Thyroid gland (tissue), 4 donors: ENCODE data around the gene RBMS1. TPM values are rescaled to one million over a fixed set of nuclear protein-coding genes. Genes with fewer than 3 reads are reported as not detected.

ENCODE experiments used
- DNase-seq, 2 donors: peaks; one replicate each; pipeline ENCODE4 v3.0.0-alpha.2; 2019
- H3K27ac ChIP-seq, 3 donors: fragments of 200-600 bp; sonication (generic); 1 replicate in 2 of 3; 2 replicates in 1 of 3; pipeline ENCODE4 v1.5.1; 2016 to 2019; ENCODE audit warnings: mild to moderate bottlenecking in 1 of 3, moderate library complexity in 1 of 3
- H3K27me3 ChIP-seq: fragments of 200-600 bp; sonication (generic); one replicate; pipeline ENCODE4 v1.5.1; 2019
- H3K36me3 ChIP-seq, 2 donors: fragments of 200-600 bp; sonication (generic); one replicate each; pipeline ENCODE4 v1.5.1; 2016 to 2019
- H3K4me1 ChIP-seq, 2 donors: fragments of 200-600 bp; sonication (generic); one replicate each; pipeline ENCODE4 v1.5.1; 2017 to 2019
- H3K4me3 ChIP-seq, 3 donors: fragments of 200-600 bp; sonication (generic); replicated peaks in 1 of 3; 1 replicate in 2 of 3; 2 replicates in 1 of 3; pipeline ENCODE4 v1.5.1; 2016; ENCODE audit warnings: mild to moderate bottlenecking in 1 of 3
- H3K9me3 ChIP-seq: fragments of 200-600 bp; sonication (generic); one replicate; pipeline ENCODE4 v1.5.1; 2017
- POLR2A ChIP-seq, 2 donors: fragments of 450-650 bp; IDR thresholded peaks; one replicate each; pipeline ENCODE4 v1.6.1; 2017; ENCODE audit warnings: antibody characterized with exemption in 2 of 2, mild to moderate bottlenecking in 2 of 2, moderate library complexity in 1 of 2
- WGBS, 2 donors: methylation state at CpG; one replicate each; pipeline ENCODE4 v1.1.5; 2017; 5-methylcytosine and 5-hydroxymethylcytosine counted together
- intact Hi-C: fragments of 100-400 bp; cut with DNase I; formaldehyde crosslinking; loops from one replicate; pipeline ENCODE4 v1.15.1; 2023
- total RNA-seq, 4 donors: library from RNA; depleted of rRNA; stranded (reverse); fragments of >200 nt; gene quantifications; one replicate each; pipeline ENCODE4 v1.2.3, GENCODE V29; 2016
- TF ChIP-seq, protein P1 (sequence below), 6 experiments: fragments of 200-600 bp in 3 of 6; fragments of 450-650 bp in 3 of 6; sonication (generic) in 3 of 6; IDR thresholded peaks; one replicate each; pipeline ENCODE4 v1.5.1; 2016 to 2019; ENCODE audit warnings: antibody characterized with exemption in 6 of 6, mild to moderate bottlenecking in 2 of 6, inconsistent platforms in 1 of 6, moderate library complexity in 1 of 6

Gene RBMS1
- total RNA-seq, 4 donors from 2014 or later: 50.9 to 80.1 (median 69.0) TPM

DNA sequence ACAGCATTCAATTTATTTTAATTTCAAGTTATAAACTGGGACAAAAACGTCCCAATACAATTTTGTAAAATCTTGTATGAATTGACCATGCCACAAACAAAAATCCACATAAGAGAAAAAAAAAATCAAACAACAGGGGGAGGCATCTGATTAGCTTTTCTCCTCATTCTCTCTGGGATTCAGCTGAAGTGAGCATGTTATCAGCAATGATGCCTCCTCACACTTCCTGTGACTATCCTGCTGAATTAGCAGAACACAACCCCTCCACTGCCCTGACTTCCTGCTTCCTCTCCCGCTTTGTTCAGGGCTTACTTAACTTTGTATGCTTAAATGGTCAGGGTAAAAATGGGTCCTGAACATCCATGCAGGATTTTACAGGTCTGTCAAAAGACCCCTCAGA, 161.3 kb downstream of the RBMS1 start:
- DNase-seq: no peak
- no peaks in the 10 kb centered on the region for H3K9me3 ChIP-seq
- H3K27me3 ChIP-seq: no peaks in the 10 kb centered on the region
- H3K27ac ChIP-seq: no peak overlapping the region
- 62 to 69% methylated on average over 2 of the region's 2 CpGs for WGBS, 2 donors
- no peak for TF ChIP-seq POLR2A (IDR thresholded peaks at IDR 0.05)
- TF ChIP-seq, protein P1, sequence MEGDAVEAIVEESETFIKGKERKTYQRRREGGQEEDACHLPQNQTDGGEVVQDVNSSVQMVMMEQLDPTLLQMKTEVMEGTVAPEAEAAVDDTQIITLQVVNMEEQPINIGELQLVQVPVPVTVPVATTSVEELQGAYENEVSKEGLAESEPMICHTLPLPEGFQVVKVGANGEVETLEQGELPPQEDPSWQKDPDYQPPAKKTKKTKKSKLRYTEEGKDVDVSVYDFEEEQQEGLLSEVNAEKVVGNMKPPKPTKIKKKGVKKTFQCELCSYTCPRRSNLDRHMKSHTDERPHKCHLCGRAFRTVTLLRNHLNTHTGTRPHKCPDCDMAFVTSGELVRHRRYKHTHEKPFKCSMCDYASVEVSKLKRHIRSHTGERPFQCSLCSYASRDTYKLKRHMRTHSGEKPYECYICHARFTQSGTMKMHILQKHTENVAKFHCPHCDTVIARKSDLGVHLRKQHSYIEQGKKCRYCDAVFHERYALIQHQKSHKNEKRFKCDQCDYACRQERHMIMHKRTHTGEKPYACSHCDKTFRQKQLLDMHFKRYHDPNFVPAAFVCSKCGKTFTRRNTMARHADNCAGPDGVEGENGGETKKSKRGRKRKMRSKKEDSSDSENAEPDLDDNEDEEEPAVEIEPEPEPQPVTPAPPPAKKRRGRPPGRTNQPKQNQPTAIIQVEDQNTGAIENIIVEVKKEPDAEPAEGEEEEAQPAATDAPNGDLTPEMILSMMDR (IDR thresholded peaks at IDR 0.05): no peak
- peaks cover 29 to 51% of the 10 kb centered on the region in 2 donors for H3K4me1 ChIP-seq
- no peaks in the 10 kb centered on the region for H3K36me3 ChIP-seq
- intact Hi-C loops: loop anchor here (10.0 kb wide), 1 partner anchor 72 kb away; no protein-coding TSS in a partner anchor
- H3K4me3 ChIP-seq: no peak overlapping the region

DNA sequence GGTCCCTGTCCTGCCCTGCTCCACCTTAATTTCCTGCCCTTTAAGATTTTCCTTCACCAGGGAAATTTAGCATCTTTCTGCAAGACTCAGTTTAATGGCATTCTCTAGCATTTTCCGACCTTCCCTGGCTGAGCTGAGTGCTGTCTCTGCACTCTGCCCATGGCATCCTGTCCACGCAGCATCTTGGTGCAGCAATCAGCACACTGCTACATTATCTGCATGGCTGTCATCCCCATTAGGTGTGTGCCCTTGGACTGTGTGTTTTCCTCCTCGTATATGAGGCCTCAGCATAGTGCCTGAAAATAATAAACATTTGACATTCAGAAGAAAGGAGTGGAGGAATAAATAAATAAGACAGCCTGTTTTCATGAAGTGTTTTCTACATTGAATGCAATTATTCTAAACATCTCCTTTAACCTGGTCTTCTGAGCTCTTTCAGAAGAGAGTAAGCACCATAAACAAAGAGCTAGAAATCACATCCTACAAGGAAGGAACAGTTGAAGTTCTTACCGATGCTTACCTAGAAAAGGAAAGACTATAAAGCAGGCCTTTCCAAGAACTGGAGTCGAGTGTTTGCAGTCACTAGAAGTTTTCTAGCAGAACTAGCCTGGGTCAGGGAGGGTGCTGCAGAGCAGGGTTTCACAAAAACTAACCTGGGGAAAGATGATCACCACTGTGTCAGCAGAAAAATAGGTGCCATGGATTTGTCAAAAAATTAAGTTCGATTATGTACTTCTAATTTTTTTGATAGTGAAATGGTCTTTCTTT, 162.2 kb downstream of the RBMS1 start:
- Histone ChIP-seq H3K36me3 (no peaks in the 10 kb centered on the region), H3K27ac (no peak overlapping the region), H3K27me3 (no peaks in the 10 kb centered on the region), H3K4me3 (no peak overlapping the region), H3K9me3 (no peaks in the 10 kb centered on the region), H3K4me1 (peaks cover 26 to 46% of the 10 kb centered on the region in 2 donors)
- intact Hi-C loops: loop anchor here (10.0 kb wide), 1 partner anchor 73 kb away; no protein-coding TSS in a partner anchor
- no peak for DNase-seq
- TF ChIP-seq POLR2A (IDR thresholded peaks at IDR 0.05): no peak
- TF ChIP-seq, protein P1 (IDR thresholded peaks at IDR 0.05): no peak
- WGBS, 2 donors: 60 to 70% methylated on average over 6 of the region's 6 CpGs

DNA sequence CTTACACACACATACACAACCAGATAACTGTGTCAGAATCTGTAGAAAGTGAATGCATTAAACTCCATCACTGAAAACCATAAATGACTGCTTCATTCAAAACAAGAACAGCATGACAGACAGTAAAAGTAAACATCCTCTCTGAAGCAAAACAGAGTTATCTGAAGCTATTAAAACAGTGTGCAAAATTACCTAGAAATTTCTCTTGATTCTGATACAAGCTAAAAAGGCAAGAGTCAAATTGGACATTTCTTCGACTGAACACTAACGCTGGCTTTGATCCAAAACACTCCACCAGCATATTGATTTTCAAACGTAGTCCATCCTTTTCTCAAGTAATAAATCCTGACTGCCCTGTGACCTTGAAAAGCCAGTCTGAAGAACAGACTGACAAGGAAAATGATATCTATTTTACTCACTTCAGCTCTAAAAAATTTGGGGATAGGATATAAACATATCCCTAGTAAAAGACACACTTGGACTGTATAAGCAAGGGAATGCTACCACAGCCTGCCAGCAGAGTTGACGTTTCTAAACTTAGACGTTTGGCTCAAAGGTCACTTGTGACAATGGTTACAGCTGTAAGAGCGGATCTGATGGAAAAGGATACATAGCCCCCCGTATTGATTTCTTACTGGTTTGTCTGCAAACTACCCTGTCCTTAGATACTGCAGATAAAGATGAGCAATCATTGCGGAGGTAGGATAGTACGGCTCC, 164.6 kb downstream of the RBMS1 start:
- 48 to 49% methylated on average over 9 of the region's 9 CpGs for WGBS, 2 donors
- no peak overlapping the region for H3K27ac ChIP-seq
- no peak for TF ChIP-seq POLR2A (IDR thresholded peaks at IDR 0.05)
- TF ChIP-seq, protein P1 (IDR thresholded peaks at IDR 0.05): no peak
- H3K4me1 ChIP-seq: peaks cover 24 to 46% of the 10 kb centered on the region in 2 donors
- no peak overlapping the region for H3K4me3 ChIP-seq
- H3K36me3 ChIP-seq: no peaks in the 10 kb centered on the region
- H3K9me3 ChIP-seq: no peaks in the 10 kb centered on the region
- DNase-seq: no peak
- intact Hi-C loops: loop anchor here (10.0 kb wide), 1 partner anchor 656 kb away; no protein-coding TSS in a partner anchor
- no peaks in the 10 kb centered on the region for H3K27me3 ChIP-seq

DNA sequence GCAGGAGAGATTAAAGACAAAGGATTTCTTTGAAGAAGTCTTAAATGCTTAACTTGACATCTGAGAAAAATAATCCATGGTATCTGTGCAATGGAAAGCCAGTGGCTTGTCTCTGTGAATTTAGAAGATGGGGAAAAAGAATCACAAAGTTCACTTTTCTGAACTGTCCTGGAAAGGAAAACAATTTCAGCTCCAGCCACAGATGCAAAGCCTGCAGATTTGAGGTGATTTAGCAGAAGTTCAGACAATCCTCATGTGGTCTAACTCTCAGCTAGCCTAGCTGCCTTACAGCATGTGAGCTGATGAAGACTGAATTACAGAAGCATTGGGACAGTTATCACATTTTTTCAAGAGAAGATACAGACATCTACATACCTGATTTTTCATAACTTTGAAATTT, 166.8 kb downstream of the RBMS1 start:
- H3K4me1 ChIP-seq: peaks cover 13 to 29% of the 10 kb centered on the region in 2 donors
- intact Hi-C loops: loop anchor here (10.0 kb wide), 1 partner anchor 658 kb away; no protein-coding TSS in a partner anchor
- no peak overlapping the region for H3K27ac ChIP-seq
- no peaks in the 10 kb centered on the region for H3K9me3 ChIP-seq
- no peak overlapping the region for H3K4me3 ChIP-seq
- TF ChIP-seq, protein P1 (IDR thresholded peaks at IDR 0.05): no peak
- TF ChIP-seq POLR2A (IDR thresholded peaks at IDR 0.05): no peak
- DNase-seq: no peak
- no peaks in the 10 kb centered on the region for H3K36me3 ChIP-seq
- H3K27me3 ChIP-seq: no peaks in the 10 kb centered on the region

DNA sequence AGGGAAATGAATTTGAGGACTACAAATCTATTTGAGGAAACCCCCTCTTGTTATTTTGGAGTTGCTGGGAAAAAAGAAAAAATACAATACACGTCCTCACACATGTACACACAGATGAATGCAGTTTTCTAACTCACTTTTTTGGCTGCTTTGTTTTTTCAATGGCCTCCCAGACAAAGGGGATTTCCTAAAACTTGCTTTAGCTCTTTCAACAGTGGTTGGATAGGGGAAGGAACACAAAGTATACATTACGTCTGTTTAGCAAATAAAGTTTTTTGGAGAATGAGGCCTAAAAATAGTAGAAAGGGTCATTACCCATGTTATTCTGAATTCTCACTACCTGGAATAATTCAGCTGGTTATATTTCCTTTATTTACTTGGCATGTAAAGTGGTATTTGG, 168.2 kb downstream of the RBMS1 start:
- intact Hi-C loops: loop anchor here (10.0 kb wide), 1 partner anchor 659 kb away; no protein-coding TSS in a partner anchor
- no peaks in the 10 kb centered on the region for H3K27me3 ChIP-seq
- H3K4me3 ChIP-seq: no peak overlapping the region
- TF ChIP-seq, protein P1 (IDR thresholded peaks at IDR 0.05): no peak
- no peak for TF ChIP-seq POLR2A (IDR thresholded peaks at IDR 0.05)
- no peak overlapping the region for H3K27ac ChIP-seq
- no peaks in the 10 kb centered on the region for H3K9me3 ChIP-seq
- WGBS, 2 donors: 80 to 84% methylated on average over 2 of the region's 2 CpGs
- DNase-seq: no peak
- H3K36me3 ChIP-seq: no peaks in the 10 kb centered on the region
- H3K4me1 ChIP-seq: peaks cover 13 to 25% of the 10 kb centered on the region in 2 donors
